Endodermal cell (in vitro differentiated cells): ENCODE measurements around the gene ST8SIA2. TPM values are rescaled to one million over a fixed set of nuclear protein-coding genes. Genes with fewer than 3 reads are reported as not detected.

Experiments used
- DNase-seq: peaks from one replicate; pipeline ENCODE4 v3.0.0-alpha.2; 2017
- H3K27ac ChIP-seq: 2 replicates; pipeline ENCODE4 v1.5.1; 2013; ENCODE audit warnings: mild to moderate bottlenecking, low read depth, low read length, moderate library complexity
- H3K27me3 ChIP-seq: 2 replicates; pipeline ENCODE4 v1.6.1; 2013; ENCODE audit warnings: mild to moderate bottlenecking, low read length, moderate library complexity; ENCODE audit not compliant: insufficient read depth, control insufficient read depth, poor library complexity, severe bottlenecking
- H3K36me3 ChIP-seq: 2 replicates; pipeline ENCODE4 v1.7.0; 2013; ENCODE audit warnings: mild to moderate bottlenecking, low read length, moderate library complexity; ENCODE audit not compliant: control insufficient read depth, insufficient read depth
- H3K4me1 ChIP-seq: one replicate; pipeline ENCODE4 v1.7.0; 2013; ENCODE audit warnings: low read length; ENCODE audit not compliant: control insufficient read depth, insufficient read depth
- H3K4me3 ChIP-seq: 2 replicates; pipeline ENCODE4 v1.5.1; 2013; ENCODE audit warnings: mild to moderate bottlenecking, low read length, moderate library complexity
- H3K9ac ChIP-seq: 2 replicates; pipeline ENCODE4 v1.6.1; 2013; ENCODE audit warnings: mild to moderate bottlenecking, low read length, moderate library complexity; ENCODE audit not compliant: poor library complexity, severe bottlenecking; ENCODE audit errors: extremely low read depth
- H3K9me3 ChIP-seq: 2 replicates; pipeline ENCODE4 v1.6.1; 2013; ENCODE audit warnings: mild to moderate bottlenecking, low read length, moderate library complexity; ENCODE audit not compliant: control insufficient read depth
- H3K27ac Mint-ChIP-seq: 2 replicates; pipeline ENCODE4 v1.8.0; 2020; ENCODE audit warnings: mixed read lengths
- H3K27me3 Mint-ChIP-seq: 2 replicates; pipeline ENCODE4 v1.8.0; 2021; ENCODE audit warnings: mild to moderate bottlenecking, mixed read lengths; ENCODE audit not compliant: insufficient read depth
- H3K36me3 Mint-ChIP-seq: 2 replicates; pipeline ENCODE4 v1.8.0; 2020; ENCODE audit warnings: low read depth, mixed read lengths
- H3K4me1 Mint-ChIP-seq: 2 replicates; pipeline ENCODE4 v1.8.0; 2020; ENCODE audit warnings: mixed read lengths
- H3K4me3 Mint-ChIP-seq: 2 replicates; pipeline ENCODE4 v1.8.0; 2020; ENCODE audit warnings: mild to moderate bottlenecking, moderate library complexity, mixed read lengths
- H3K9me3 Mint-ChIP-seq: 2 replicates; pipeline ENCODE4 v1.8.0; 2020; ENCODE audit warnings: mild to moderate bottlenecking, mixed read lengths
- CTCF ChIP-seq: fragments of 200-600 bp; sonication (generic); conservative IDR thresholded peaks from 2 replicates; pipeline ENCODE4 v1.5.0; 2021; ENCODE audit warnings: antibody characterized with exemption, mild to moderate bottlenecking
- WGBS, 2 experiments: methylation state at CpG; one replicate each; pipeline versions ENCODE4 v1.1.5 to v1.1.7; 2013; ENCODE audit warnings: missing lambda C conversion rate in 2 of 2, mixed read lengths in 1 of 2; ENCODE audit not compliant: insufficient coverage in 1 of 2, insufficient read length in 1 of 2; 5-methylcytosine and 5-hydroxymethylcytosine counted together
- total RNA-seq, 2 donors: library from RNA; stranded (reverse); fragmentation: NEBNext Ultra II Directional in 1 of 2; extraction: Animal tissue kit (Norgen Biotek cat#: 25700) in 1 of 2; gene quantifications; 2 replicates in 1 of 2; 3 replicates in 1 of 2; pipeline ENCODE4 v1.2.1, GENCODE V29; 2021

The ST8SIA2 gene
- total RNA-seq, 2 donors from 2014 or later: 8.1 to 8.9 TPM

- Histone ChIP-seq H3K36me3 (no peaks in the 10 kb centered on the region), H3K27ac (no peak overlapping the region), H3K9me3 (no peaks in the 10 kb centered on the region), H3K27me3 (no peaks in the 10 kb centered on the region), H3K9ac (no peak overlapping the region), H3K4me1 (peaks cover 6% of the 10 kb centered on the region), H3K4me3 (no peak overlapping the region)
- H3K4me3 Mint-ChIP-seq: no peak overlapping the region
- TF ChIP-seq CTCF: no peak
- H3K9me3 Mint-ChIP-seq: no peaks in the 10 kb centered on the region
- peak; percentile 33 for DNase-seq
- no peaks in the 10 kb centered on the region for H3K36me3 Mint-ChIP-seq
- WGBS, 2 experiments: 92 to 94% methylated on average over 8 to 10 of the region's 10 CpGs
- H3K27ac Mint-ChIP-seq: no peak overlapping the region
- peaks cover 6% of the 10 kb centered on the region for H3K4me1 Mint-ChIP-seq
- H3K27me3 Mint-ChIP-seq: peaks cover 28% of the 10 kb centered on the region
Observed at GRCh38 chr15:92377083-92377789, 16.4 kb upstream of the ST8SIA2 start.

- Histone ChIP-seq H3K4me3 (no peak overlapping the region), H3K9me3 (no peaks in the 10 kb centered on the region), H3K27ac (no peak overlapping the region), H3K4me1 (no peaks in the 10 kb centered on the region), H3K36me3 (no peaks in the 10 kb centered on the region), H3K27me3 (no peaks in the 10 kb centered on the region), H3K9ac (no peak overlapping the region)
- TF ChIP-seq CTCF: peak; percentile 96
- Mint-ChIP-seq H3K4me3 (no peak overlapping the region), H3K27me3 (peaks cover 37% of the 10 kb centered on the region), H3K4me1 (no peaks in the 10 kb centered on the region), H3K27ac (no peak overlapping the region), H3K9me3 (no peaks in the 10 kb centered on the region), H3K36me3 (no peaks in the 10 kb centered on the region)
- DNase-seq: peak; percentile 93
- 10 to 51% methylated on average over 1 to 9 of the region's 10 CpGs for WGBS, 2 experiments
Observed at GRCh38 chr15:92383519-92384324, 10.0 kb upstream of the ST8SIA2 start.

GRCh38 chr15:92384381-92384780, 9.3 kb upstream of the ST8SIA2 start:
- Mint-ChIP-seq H3K27ac (no peak overlapping the region), H3K4me1 (no peaks in the 10 kb centered on the region), H3K36me3 (no peaks in the 10 kb centered on the region), H3K9me3 (no peaks in the 10 kb centered on the region), H3K27me3 (peaks cover 43% of the 10 kb centered on the region), H3K4me3 (no peak overlapping the region)
- 91 to 100% methylated on average over 2 of the region's 2 CpGs for WGBS, 2 experiments
- H3K36me3 ChIP-seq: no peaks in the 10 kb centered on the region
- TF ChIP-seq CTCF: no peak
- no peak overlapping the region for H3K4me3 ChIP-seq
- no peaks in the 10 kb centered on the region for H3K27me3 ChIP-seq
- no peak overlapping the region for H3K9ac ChIP-seq
- DNase-seq: no peak
- no peaks in the 10 kb centered on the region for H3K4me1 ChIP-seq
- no peaks in the 10 kb centered on the region for H3K9me3 ChIP-seq
- no peak overlapping the region for H3K27ac ChIP-seq
